VCaP (cell line): Measurements from ENCODE around the gene BMPR1B.

Source experiments
- H3K27ac ChIP-seq: fragments of 450-650 bp; 2 replicates; pipeline ENCODE4 v1.5.1; 2017
- CTCF ChIP-seq: fragments of 450-650 bp; conservative IDR thresholded peaks from 2 replicates; pipeline ENCODE4 v1.5.1; 2017; ENCODE audit warnings: mild to moderate bottlenecking, moderate library complexity

Gene BMPR1B

GRCh38 chr4:95023110-95023509 is 265.4 kb downstream of the BMPR1B start:
- no peak for TF ChIP-seq CTCF
- no peak overlapping the region for H3K27ac ChIP-seq

DNA sequence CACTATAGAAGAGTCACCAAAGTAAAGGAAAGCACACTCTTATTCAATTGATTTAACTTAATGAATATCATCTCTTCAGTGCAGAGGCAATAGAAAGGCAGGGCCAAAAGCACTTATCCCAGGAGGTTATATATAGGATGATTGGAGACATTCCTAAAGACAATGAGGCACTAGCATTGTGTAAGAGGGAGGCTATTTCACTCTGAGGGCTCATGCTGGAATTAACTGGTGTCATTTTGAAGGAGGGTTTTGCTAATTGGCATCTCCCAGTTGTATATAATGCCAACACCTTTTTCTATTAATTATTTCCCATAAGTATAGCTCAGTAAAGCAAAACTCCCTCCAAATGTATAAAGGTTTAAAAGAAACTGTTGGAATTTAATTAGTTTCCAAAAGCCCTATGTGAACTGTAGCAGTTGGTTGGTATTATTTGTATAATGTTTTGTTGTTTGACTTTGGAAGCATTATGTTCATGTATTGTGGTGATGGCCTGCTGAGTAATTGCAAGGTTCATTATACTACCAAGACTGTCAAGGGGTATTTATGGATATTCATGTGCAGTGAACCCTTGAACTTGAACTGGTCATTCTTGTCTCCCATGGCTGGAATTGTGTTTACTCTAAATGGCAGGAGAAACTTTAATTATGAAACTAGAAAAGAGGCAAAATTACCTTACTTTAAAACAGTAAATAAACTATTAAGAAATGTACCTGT is 270.3 kb downstream of the BMPR1B start:
- no peak overlapping the region for H3K27ac ChIP-seq
- no peak for TF ChIP-seq CTCF

DNA sequence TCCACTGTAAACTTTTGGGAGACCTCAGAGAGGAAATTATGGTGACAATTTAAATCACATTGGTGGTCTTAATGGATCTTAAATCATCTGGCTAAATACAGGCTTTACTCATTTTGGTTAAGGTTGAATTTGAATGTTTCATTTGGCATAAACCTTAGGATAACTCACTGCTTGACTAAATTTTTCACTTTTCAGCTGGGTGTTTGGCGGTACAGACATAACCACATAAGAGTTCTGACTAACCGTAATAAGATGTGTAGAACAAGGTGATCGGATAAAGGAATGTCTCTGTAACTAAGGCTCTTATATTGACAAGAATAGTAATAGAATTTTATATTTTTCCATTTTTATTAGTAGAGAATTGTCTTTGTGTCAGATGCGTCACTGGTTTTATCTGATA is 281.0 kb downstream of the BMPR1B start:
- no peak for TF ChIP-seq CTCF

GRCh38 chr4:95044324-95044837 is 286.6 kb downstream of the BMPR1B start:
- H3K27ac ChIP-seq, result peak overlapping the region; percentile 67
- TF ChIP-seq CTCF, result no peak

More for the DNA sequence above, 281.0 kb downstream of the BMPR1B start:
- no peak overlapping the region for H3K27ac ChIP-seq

DNA sequence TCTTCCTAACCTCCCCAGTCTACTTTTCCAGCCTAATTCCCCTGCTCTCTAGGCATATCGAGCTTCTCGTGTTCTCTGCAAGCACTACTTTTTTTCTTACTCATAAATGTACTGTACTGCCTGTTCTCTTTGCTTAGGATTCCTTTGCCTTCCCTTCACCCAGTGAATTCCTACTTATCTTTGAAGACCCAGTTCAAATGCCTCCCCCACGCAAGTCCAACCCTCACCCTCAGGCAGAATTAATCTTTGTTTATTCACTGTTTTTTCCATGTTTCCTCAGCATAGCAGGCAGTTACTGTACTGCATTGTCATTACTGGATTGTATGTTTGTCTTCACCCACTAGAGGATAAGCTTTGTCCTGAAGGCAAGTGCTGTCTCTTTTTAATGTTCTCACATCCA is 287.7 kb downstream of the BMPR1B start:
- peak overlapping the region; percentile 67 for H3K27ac ChIP-seq
- no peak for TF ChIP-seq CTCF

- no peak overlapping the region for H3K27ac ChIP-seq
- TF ChIP-seq CTCF, result no peak
These were observed 290.5 kb downstream of the BMPR1B start for GRCh38 chr4:95048296-95048695.

DNA sequence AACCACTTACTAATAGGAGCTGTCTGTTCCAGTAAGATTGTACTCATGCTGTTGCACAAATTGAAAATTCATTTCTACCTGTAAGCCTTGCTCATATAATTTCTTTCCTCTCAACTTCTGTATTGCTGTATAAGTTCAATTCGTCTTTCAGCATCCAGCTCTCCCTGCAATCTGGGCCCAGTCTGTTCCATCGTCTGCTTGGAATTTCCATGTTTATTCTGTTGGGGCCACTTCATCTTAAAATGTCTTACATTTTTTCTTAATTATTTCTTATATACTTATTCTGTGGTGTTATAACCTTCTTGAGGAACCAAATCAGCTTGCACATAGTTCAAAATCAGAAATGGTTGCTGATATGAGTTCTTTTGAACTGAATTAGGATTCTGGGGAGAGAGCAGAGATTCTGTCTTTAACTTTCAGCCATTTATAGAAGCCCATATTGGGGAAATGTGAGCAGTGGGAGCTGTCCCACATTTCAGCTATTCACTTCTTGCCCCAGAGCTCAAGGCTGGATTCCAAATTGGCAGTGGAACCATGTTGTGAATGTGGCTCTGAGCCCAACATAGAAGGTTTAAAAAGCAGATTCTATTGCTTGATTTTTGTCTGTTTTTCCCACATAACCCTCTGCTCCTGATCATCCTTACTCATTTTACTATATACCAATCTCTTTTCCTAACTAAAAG is 291.9 kb downstream of the BMPR1B start:
- TF ChIP-seq CTCF, result no peak
- no peak overlapping the region for H3K27ac ChIP-seq
